H1 (cell line): ENCODE measurements around the gene CARD14. TPM values are rescaled to one million over a fixed set of nuclear protein-coding genes. Genes with fewer than 3 reads are reported as not detected.

Experiments used
- BACH1 ChIP-seq: IDR thresholded peaks from 2 replicates; pipeline ENCODE4 v1.6.1; 2012; ENCODE audit warnings: low read length, improper control_type of control experiment
- EGR1 ChIP-seq: IDR thresholded peaks from 2 replicates; pipeline ENCODE4 v1.6.1; 2011; ENCODE audit warnings: low read depth, low read length, borderline replicate concordance
- FOSL1 ChIP-seq: IDR thresholded peaks from 2 replicates; pipeline ENCODE4 v1.6.1; 2011; ENCODE audit warnings: mild to moderate bottlenecking, low read depth, low read length, moderate library complexity; ENCODE audit not compliant: insufficient read depth
- HDAC2 ChIP-seq, 2 experiments: fragments of 300-600 bp in 1 of 2; sonication (generic) in 1 of 2; IDR thresholded peaks; 2 replicates each; pipeline ENCODE4 v1.6.1; 2011 to 2012; ENCODE audit warnings: low read depth in 2 of 2, low read length in 2 of 2, mild to moderate bottlenecking in 2 of 2, moderate library complexity in 2 of 2, borderline replicate concordance in 1 of 2, inconsistent platforms in 1 of 2
- KDM5A ChIP-seq: fragments of 200-600 bp; IDR thresholded peaks from 2 replicates; pipeline ENCODE4 v1.7.1; 2012; ENCODE audit warnings: mild to moderate bottlenecking, low read length, inconsistent platforms, mixed read lengths
- NANOG ChIP-seq: IDR thresholded peaks from 2 replicates; pipeline ENCODE4 v1.6.1; 2011; ENCODE audit warnings: low read length, low read depth, mild to moderate bottlenecking, inconsistent platforms; ENCODE audit not compliant: insufficient read depth, poor library complexity, severe bottlenecking
- SP1 ChIP-seq: IDR thresholded peaks from 2 replicates; pipeline ENCODE4 v1.6.1; 2011; ENCODE audit warnings: low read depth, low read length
- SUZ12 ChIP-seq: fragments of 200-600 bp; sonication (generic); IDR thresholded peaks from 2 replicates; pipeline ENCODE4 v1.6.1; 2012; ENCODE audit warnings: mild to moderate bottlenecking, inconsistent platforms, low read length, moderate library complexity, mixed read lengths
- TAF7 ChIP-seq: optimal IDR thresholded peaks from 2 replicates; pipeline ENCODE3; 2011; ENCODE audit warnings: low read depth, mild to moderate bottlenecking, inconsistent platforms, low read length, moderate library complexity, borderline replicate concordance
- polyA plus RNA-seq, 7 experiments: library from polyadenylated mRNA; depleted of rRNA in 3 of 7; stranded (reverse) in 5 of 7; unstranded in 2 of 7; fragments of >200 nt in 5 of 7; fragments of 200-250 nt in 2 of 7; gene quantifications; 1 replicate in 5 of 7; 2 replicates in 1 of 7; 4 replicates in 1 of 7; pipeline versions ENCODE4 v1.2.1 to v1.2.3, GENCODE V29; 2011 to 2013; ENCODE audit warnings: missing spikeins in 2 of 7, mixed read lengths in 2 of 7
- total RNA-seq: library from RNA; stranded (reverse); fragmentation: NEBNext Ultra II Directional; extraction: Animal tissue kit (Norgen Biotek cat#: 25700); gene quantifications from 2 replicates; pipeline ENCODE4 v1.2.1, GENCODE V29; 2021

The CARD14 gene
- total and polyA plus RNA-seq, 2 of the 8 experiments (the other 6 are each of a cell fraction or from before 2014, with no cell fraction given): 0.08 TPM; not detected in 1

GRCh38 chr17:80221351-80222105 is 51.7 kb downstream of the CARD14 start (continued):
- TF ChIP-seq KDM5A (no peak), NANOG (no peak), FOSL1 (no peak), BACH1 (no peak), EGR1 (no peak), SUZ12 (no peak), HDAC2 (IDR thresholded peaks at IDR 0.05; ENCODE audit: borderline replicate concordance in 1 of 2, low read depth in 2 of 2, low read length in 2 of 2) (no peak), TAF7 (no peak), SP1 (no peak)
